DMS114 treated with DMSO at 0.1 percent for 48 hours (cell line): ENCODE data around the gene MAGI3.
"Not testable (repeated sequence)": the region's sequence is repeated elsewhere in the genome, so short reads cannot be mapped to it uniquely, and the experiment has no call there.

Source experiments
- DNase-seq: peaks from one replicate; lab custom pipeline; 2025; ENCODE audit not compliant: unreplicated experiment; lab: John Stamatoyannopoulos, UW

MAGI3 gene

GRCh38 chr1:113681596-113682337 lies 291.5 kb downstream of the MAGI3 start:
- no peak for DNase-seq

- DNase-seq, result no peak
Measured at GRCh38 chr1:113683384-113684152, 293.3 kb downstream of the MAGI3 start.

- no peak for DNase-seq
Measured at GRCh38 chr1:113684153-113684541, 293.8 kb downstream of the MAGI3 start.

GRCh38 chr1:113686891-113687618 lies 296.7 kb downstream of the MAGI3 start:
- DNase-seq, result no peak

GRCh38 chr1:113691184-113691583 lies 300.9 kb downstream of the MAGI3 start:
- DNase-seq, result no peak

GRCh38 chr1:113692342-113692741 lies 302.0 kb downstream of the MAGI3 start:
- DNase-seq, result no peak

GRCh38 chr1:113692824-113693431 lies 302.6 kb downstream of the MAGI3 start:
- DNase-seq, result no peak

GRCh38 chr1:113694910-113695309 lies 304.6 kb downstream of the MAGI3 start:
- DNase-seq, result no peak

GRCh38 chr1:113701429-113701828 lies 311.1 kb downstream of the MAGI3 start:
- no peak for DNase-seq

GRCh38 chr1:113714606-113715269 lies 324.4 kb downstream of the MAGI3 start:
- DNase-seq, result no peak

GRCh38 chr1:113717506-113717905 lies 327.2 kb downstream of the MAGI3 start:
- not testable (repeated sequence) for DNase-seq

GRCh38 chr1:113718621-113719020 lies 328.3 kb downstream of the MAGI3 start:
- DNase-seq, result not testable (repeated sequence)

- no peak for DNase-seq
Measured at GRCh38 chr1:113721010-113721409, 330.7 kb downstream of the MAGI3 start.

GRCh38 chr1:113732802-113733201 lies 342.5 kb downstream of the MAGI3 start:
- DNase-seq, result no peak

GRCh38 chr1:113734357-113735055 lies 344.2 kb downstream of the MAGI3 start:
- DNase-seq, result no peak
